ENCODE results near the gene ERBB2. TPM values are rescaled to one million over a fixed set of nuclear protein-coding genes. Genes with fewer than 3 reads are reported as not detected.

The ERBB2 gene
- total and polyA plus RNA-seq, 2 of the 4 experiments (the other 2 are of a cell fraction): 28.7 to 33.3 TPM

- no peaks in the 10 kb centered on the region for H3K79me1 ChIP-seq (ENCODE audit: low read depth in 1 of 2, low read length in 2 of 2)
- intact Hi-C loops (cut with micrococcal nuclease) (no loop called here), dilution Hi-C loops (cut with HindIII; ENCODE audit: low sequenced_read_pairs, unreplicated experiment) (no loop called here), in situ Hi-C loops (cut with MboI; ENCODE audit: low sequenced_read_pairs) (no loop called here)
- no peak for DNase-seq
- H4K20me1 ChIP-seq (ENCODE audit: insufficient read depth, low read length): no peaks in the 10 kb centered on the region
- no CpG with 5 or more reads among the region's 3 CpGs for WGBS, 2 experiments (ENCODE audit: extremely low coverage in 2 of 2, insufficient read length in 1 of 2)
- H3K27ac ChIP-seq (ENCODE audit: insufficient read depth, low read length): no peak overlapping the region
- H2BK5ac ChIP-seq (ENCODE audit: low read depth, low read length, poor library complexity, severe bottlenecking): no peak overlapping the region
- TF ChIP-seq RCOR1 (IDR thresholded peaks at IDR 0.05; ENCODE audit: insufficient replicate concordance, low read length) (no peak), RAD21 (IDR thresholded peaks at IDR 0.05; ENCODE audit: low read length) (no peak), SMC3 (IDR thresholded peaks at IDR 0.05; ENCODE audit: low read depth, low read length) (no peak), USF2 (IDR thresholded peaks at IDR 0.05; ENCODE audit: low read depth, low read length) (no peak)
- H3K18ac ChIP-seq (ENCODE audit: low read depth, low read length): no peak overlapping the region
- peaks cover 7% of the 10 kb centered on the region for H3K9me3 ChIP-seq (ENCODE audit: control insufficient read depth, insufficient read depth, low read length)
- no TSS peak for BruUV-seq (replicated peaks)
- no peak overlapping the region for H2AK5ac ChIP-seq (ENCODE audit: low read depth, low read length)
- no peak overlapping the region for H3K9ac ChIP-seq (ENCODE audit: low read depth, low read length)
- H2BK15ac ChIP-seq (ENCODE audit: low read depth, low read length): no peak overlapping the region
- no peaks in the 10 kb centered on the region for H3K36me3 ChIP-seq (ENCODE audit: control insufficient read depth, insufficient read depth, low read length)
- H2AK9ac ChIP-seq (replicated peaks; ENCODE audit: low read depth, low read length, poor library complexity): no peak overlapping the region
- H3K27me3 ChIP-seq (ENCODE audit: control insufficient read depth, insufficient read depth, low read length): peaks cover 41% of the 10 kb centered on the region
- no peak overlapping the region for H3K14ac ChIP-seq (replicated peaks; ENCODE audit: low read depth, low read length)
- no peak overlapping the region for H3K4ac ChIP-seq (ENCODE audit: low read depth, low read length)
- POLR2A ChIA-PET (ENCODE audit: unreplicated experiment): no interaction called here
- H2BK20ac ChIP-seq (ENCODE audit: low read depth, low read length): no peak overlapping the region
- no peak overlapping the region for H2BK120ac ChIP-seq (ENCODE audit: low read depth, low read length)
- H3K56ac ChIP-seq (ENCODE audit: extremely low read depth, insufficient read depth, low read length): no peak overlapping the region
- no peak overlapping the region for H3K23ac ChIP-seq (ENCODE audit: low read depth, low read length)
- H4K91ac ChIP-seq (ENCODE audit: insufficient read depth, low read depth, low read length): no peak overlapping the region
- H4K8ac ChIP-seq (ENCODE audit: low read depth in 2 of 2, low read length in 2 of 2): no peak overlapping the region
- no peak overlapping the region for H3K4me2 ChIP-seq (ENCODE audit: low read depth, low read length)
- ATAC-seq (ENCODE audit: low read depth): no peak
- H3K4me1 ChIP-seq (ENCODE audit: control insufficient read depth, insufficient read depth, low read length): no peaks in the 10 kb centered on the region
- CTCF ChIA-PET: no interaction called here
- H3K4me3 ChIP-seq (ENCODE audit: insufficient read depth, low read depth, low read length): no peak overlapping the region
- no peak overlapping the region for H4K5ac ChIP-seq (ENCODE audit: low read depth, low read length)
- no peaks in the 10 kb centered on the region for H3K9me1 ChIP-seq (ENCODE audit: insufficient read depth, low read length)
- no peak overlapping the region for H2AFZ ChIP-seq (replicated peaks; ENCODE audit: low read length, poor library complexity)
Measured at GRCh38 chr17:39765175-39765574, 65.3 kb downstream of the ERBB2 start.

All from IMR-90 (cell line).